Coronary artery (tissue), 2 donors: Measurements from ENCODE around the gene ASB13.

ENCODE experiments used
- DNase-seq: peaks from one replicate; pipeline ENCODE4 v3.0.0-alpha.2; 2017; ENCODE audit warnings: low spot score
- H3K27ac ChIP-seq, 2 donors: fragments of 200-600 bp; sonication (generic); one replicate each; pipeline ENCODE4 v1.5.1; 2016 to 2019
- H3K4me3 ChIP-seq: fragments of 200-600 bp; sonication (generic); 2 replicates; pipeline ENCODE4 v1.5.1; 2016; ENCODE audit warnings: mild to moderate bottlenecking, moderate library complexity
- CTCF ChIP-seq: fragments of 200-600 bp; sonication (generic); IDR thresholded peaks from one replicate; pipeline ENCODE4 v1.5.1; 2019; ENCODE audit warnings: antibody characterized with exemption

ASB13 gene

DNA sequence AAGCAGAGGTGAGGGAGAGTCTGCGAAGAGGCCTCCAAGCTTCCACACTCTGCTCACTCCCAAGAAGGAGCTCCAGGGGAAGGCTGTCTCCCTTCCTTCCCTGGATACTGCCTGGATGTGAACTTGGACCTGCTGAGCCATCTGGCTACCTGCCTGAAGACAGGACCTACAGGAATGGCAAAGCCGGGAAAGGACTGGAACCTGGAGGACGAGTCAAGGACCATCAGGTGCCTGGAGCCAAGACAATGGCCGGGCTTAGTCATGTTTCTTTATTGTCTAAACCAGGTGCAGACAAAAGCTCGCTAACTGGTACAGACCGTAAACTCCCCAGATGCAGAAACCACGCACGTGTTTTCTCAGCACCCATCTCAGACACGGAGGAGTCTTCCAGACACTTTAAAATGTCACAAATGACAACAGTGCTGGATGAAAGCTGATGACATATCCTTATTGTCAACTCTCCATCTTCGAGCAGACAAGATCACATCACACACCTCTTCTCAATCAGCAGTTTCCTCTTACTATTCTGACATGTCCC is 12.1 kb downstream of the ASB13 start:
- DNase-seq: no peak
- TF ChIP-seq CTCF: no peak
- H3K4me3 ChIP-seq: no peak overlapping the region
- H3K27ac ChIP-seq: no peak overlapping the region

GRCh38 chr10:5652746-5653145 is 13.6 kb downstream of the ASB13 start:
- TF ChIP-seq CTCF: no peak
- DNase-seq: no peak
- Histone ChIP-seq H3K27ac (peak overlapping the region in 1 of 2 donors; percentile 81), H3K4me3 (no peak overlapping the region)

GRCh38 chr10:5651388-5651764 is 15.0 kb downstream of the ASB13 start:
- TF ChIP-seq CTCF: no peak
- no peak for DNase-seq
- Histone ChIP-seq H3K4me3 (no peak overlapping the region), H3K27ac (peak overlapping the region; percentile 42 to 76)

- no peak for TF ChIP-seq CTCF
- H3K27ac ChIP-seq: peak overlapping the region in 1 of 2 donors; percentile 76
- no peak overlapping the region for H3K4me3 ChIP-seq
- peak; percentile 53 for DNase-seq
Measured at GRCh38 chr10:5650664-5651387, 15.6 kb downstream of the ASB13 start.

DNA sequence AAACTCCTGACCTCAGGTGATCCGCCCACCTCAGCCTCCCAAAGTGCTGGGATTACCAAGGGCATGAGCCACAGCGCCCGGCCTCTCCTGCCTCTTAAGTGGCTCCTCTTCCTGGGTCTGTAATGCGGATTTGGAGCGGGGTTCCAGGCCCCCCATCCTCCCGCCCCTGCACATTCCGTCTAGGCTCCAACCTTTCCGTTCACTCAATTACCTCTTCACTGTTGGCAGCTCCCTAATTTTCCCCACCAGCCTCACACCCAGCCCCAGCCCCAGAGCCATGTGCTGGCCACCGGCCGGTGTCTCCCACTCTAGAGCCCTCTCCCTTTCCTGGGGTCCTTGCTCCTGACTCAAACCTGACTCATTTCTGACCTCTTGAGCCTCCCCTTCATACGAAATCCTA is 16.6 kb downstream of the ASB13 start:
- Histone ChIP-seq H3K27ac (no peak overlapping the region), H3K4me3 (no peak overlapping the region)
- TF ChIP-seq CTCF: no peak
- DNase-seq: peak; percentile 45

DNA sequence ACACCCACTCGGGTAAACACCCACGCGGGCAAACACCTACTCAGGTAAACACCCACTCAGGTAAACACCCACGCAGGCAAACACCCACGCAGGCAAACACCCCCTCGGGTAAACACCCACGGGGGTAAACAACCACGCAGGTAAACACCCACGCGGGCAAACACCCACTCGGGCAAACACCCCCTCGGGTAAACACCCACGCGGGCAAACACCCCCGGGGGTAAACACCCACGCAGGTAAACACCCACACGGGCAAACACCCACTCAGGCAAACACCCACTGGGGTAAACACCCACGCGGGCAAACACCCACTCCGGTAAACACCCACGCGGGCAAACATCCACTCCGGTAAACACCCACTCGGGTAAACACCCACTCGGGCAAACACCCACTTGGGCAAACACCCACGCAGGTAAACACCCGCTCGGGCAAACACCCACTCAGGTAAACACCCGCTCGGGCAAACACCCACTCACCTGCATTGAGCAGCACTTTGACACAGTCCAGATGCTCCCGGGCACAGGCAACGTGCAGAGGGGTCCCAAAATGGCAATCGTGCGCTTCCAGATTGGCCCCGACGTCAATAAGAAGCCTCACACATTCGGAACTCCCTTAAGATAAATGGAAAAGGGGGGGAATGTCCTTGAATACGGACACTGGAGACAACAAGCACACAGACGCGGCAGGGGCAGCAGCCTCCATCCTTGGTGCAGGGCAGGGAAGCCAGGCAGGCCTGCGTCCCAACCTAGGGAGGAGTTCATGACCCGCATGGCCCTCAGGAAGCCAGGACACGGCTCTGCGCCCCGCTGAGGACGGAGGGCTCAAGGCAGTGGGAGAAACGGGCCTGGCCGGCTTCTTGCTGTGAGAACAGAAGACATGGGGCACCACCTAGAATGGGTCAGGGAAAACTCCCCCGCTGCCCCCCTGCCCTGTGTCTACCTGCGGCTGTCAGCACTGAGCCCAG is 17.6 kb downstream of the ASB13 start:
- no peak for TF ChIP-seq CTCF
- peak; percentile 68 for DNase-seq
- no peak overlapping the region for H3K4me3 ChIP-seq
- H3K27ac ChIP-seq: no peak overlapping the region
